ENCODE data around the gene MRM2. TPM values are rescaled to one million over a fixed set of nuclear protein-coding genes. Genes with fewer than 3 reads are reported as not detected.

Gene MRM2
- total and polyA plus RNA-seq, 12 donors, result 16.8 to 36.7 (median 25.7) TPM

DNA sequence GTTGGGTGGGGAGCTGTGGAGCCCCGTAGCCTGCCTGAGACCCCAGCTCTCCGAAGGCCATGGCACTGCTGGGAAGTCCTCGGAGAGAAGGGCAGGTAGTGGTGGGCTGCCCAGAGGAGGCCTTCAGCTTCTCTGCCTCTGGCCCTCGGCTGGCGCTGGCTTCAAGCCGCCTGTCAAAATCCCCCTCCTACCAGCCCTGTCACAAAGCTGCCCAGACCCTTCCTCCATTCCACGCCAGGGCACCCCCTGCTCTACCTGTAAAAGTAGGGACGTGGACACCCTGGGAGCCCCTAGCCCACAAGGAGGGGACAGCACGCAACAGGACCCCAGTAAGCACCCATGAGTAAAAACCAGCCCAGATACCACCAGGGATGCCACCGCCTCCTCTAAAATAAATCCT, 40.9 kb downstream of the MRM2 start:
- 94 to 100% (median 97%) methylated on average over 4 to 10 of the region's 10 CpGs for WGBS, 4 donors
- TF ChIP-seq CTCF (IDR thresholded peaks at IDR 0.05), result no peak
- TF ChIP-seq POLR2A (IDR thresholded peaks at IDR 0.05), result no peak
- H3K27ac ChIP-seq, result no peak overlapping the region
- H3K4me3 ChIP-seq, result no peak overlapping the region
- no peaks in the 10 kb centered on the region for H3K4me1 ChIP-seq (replicated peaks in 1 of 2)
- H3K27me3 ChIP-seq, result no peaks in the 10 kb centered on the region
- DNase-seq, result peak in 1 of 7 donors; percentile 3
- no peaks in the 10 kb centered on the region for H3K9me3 ChIP-seq (replicated peaks in 1 of 3)
- H3K36me3 ChIP-seq (replicated peaks in 1 of 2), result peaks cover 0 to 10% of the 10 kb centered on the region in 2 donors
- intact Hi-C loops (cut with DNase I), result loop anchor here in 1 of 2 donors (10.0 kb wide), 1 partner anchor 526 kb away; the partner anchor contains the start of gene ELFN1

DNA sequence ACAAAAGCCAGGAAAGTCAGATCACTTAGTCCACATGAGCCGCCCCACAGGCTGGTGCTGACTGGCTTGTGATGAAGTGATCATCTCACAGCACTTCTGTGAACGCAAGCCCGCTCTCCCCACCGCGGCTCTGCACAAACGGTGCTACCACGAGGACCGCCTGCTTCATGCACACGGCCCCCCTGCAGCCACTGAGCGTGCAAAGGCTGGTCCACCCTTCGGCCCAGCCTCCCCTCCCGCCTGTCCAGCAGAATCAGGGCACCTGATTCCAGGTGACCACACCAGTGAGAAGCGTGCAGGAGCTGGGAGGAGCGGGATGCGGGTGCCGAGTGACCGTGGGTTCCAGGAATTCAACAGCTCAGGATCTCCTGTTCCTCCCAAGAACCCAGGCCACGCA, 41.4 kb downstream of the MRM2 start:
- intact Hi-C loops (cut with DNase I), result loop anchor here in 1 of 2 donors (10.0 kb wide), 1 partner anchor 526 kb away; the partner anchor contains the start of gene ELFN1
- no peaks in the 10 kb centered on the region for H3K27me3 ChIP-seq
- no peak overlapping the region for H3K4me3 ChIP-seq
- no peak overlapping the region for H3K27ac ChIP-seq
- peak in 1 of 7 donors; percentile 5 for DNase-seq
- no peaks in the 10 kb centered on the region for H3K9me3 ChIP-seq (replicated peaks in 1 of 3)
- peaks cover 0 to 10% of the 10 kb centered on the region in 2 donors for H3K36me3 ChIP-seq (replicated peaks in 1 of 2)
- 96 to 97% (median 96%) methylated on average over 6 to 18 of the region's 18 CpGs for WGBS, 4 donors
- TF ChIP-seq POLR2A (IDR thresholded peaks at IDR 0.05) (no peak), CTCF (IDR thresholded peaks at IDR 0.05) (no peak)
- H3K4me1 ChIP-seq (replicated peaks in 1 of 2), result no peaks in the 10 kb centered on the region

DNA sequence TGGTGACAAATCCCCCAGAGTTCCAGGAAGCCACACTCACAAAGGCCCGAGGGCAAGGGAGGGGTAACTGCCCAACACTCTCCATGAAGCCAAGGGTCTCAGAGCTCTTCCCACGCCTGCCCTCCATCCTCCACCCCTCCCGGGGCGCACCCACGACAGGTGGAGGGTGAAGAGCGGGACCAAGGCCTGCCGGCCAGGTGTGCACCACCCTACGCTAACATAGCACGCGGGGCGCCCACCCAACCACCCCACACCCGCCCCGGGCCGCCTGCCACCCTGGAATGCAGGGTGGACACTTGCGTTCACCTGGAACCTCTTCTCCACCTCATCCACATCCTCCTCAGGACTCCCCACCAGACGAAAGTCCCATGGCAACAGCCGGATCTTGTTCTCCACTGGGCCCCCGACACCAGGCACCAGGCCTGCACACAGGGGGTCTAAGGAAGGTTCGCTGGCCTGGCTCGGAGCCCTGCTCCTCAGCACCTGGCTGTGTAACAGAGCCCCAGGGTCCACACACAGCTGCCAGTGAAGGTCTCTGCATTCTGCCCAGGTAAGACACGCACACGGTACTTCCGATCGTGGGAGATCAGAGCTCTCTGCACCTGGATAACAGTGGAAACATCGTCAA, 41.9 kb downstream of the MRM2 start:
- H3K27ac ChIP-seq, result no peak overlapping the region
- H3K4me3 ChIP-seq, result no peak overlapping the region
- H3K27me3 ChIP-seq, result no peaks in the 10 kb centered on the region
- intact Hi-C loops (cut with DNase I), result loop anchor here in 1 of 2 donors (10.0 kb wide), 1 partner anchor 525 kb away; the partner anchor contains the start of gene ELFN1
- WGBS, 4 donors, result 96 to 97% (median 96%) methylated on average over 11 to 25 of the region's 25 CpGs
- TF ChIP-seq POLR2A (IDR thresholded peaks at IDR 0.05) (no peak), CTCF (IDR thresholded peaks at IDR 0.05) (no peak)
- no peaks in the 10 kb centered on the region for H3K9me3 ChIP-seq (replicated peaks in 1 of 3)
- peaks cover 0 to 10% of the 10 kb centered on the region in 2 donors for H3K36me3 ChIP-seq (replicated peaks in 1 of 2)
- peak in 1 of 7 donors; percentile 9 for DNase-seq
- no peaks in the 10 kb centered on the region for H3K4me1 ChIP-seq (replicated peaks in 1 of 2)

DNA sequence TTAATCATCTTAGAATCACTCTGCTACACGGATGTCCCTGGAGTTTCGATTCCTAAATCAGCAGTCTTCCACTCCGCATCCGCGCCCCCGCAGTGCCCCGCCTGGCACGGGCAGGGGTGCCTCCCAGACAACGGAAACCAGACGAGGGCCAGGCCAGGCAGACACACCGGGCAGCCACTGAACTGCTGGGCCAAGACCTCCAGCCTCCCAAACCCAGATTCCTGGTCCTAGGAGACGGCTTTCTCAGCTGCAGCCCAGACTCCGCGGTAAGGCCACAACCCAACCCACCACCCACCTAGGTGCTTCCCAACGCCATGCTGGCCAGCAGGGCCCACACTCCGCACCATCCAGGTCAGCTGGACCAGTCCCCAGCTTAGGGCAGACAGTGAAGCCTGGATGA, 42.5 kb downstream of the MRM2 start:
- H3K27me3 ChIP-seq, result no peaks in the 10 kb centered on the region
- H3K9me3 ChIP-seq (replicated peaks in 1 of 3), result no peaks in the 10 kb centered on the region
- H3K4me1 ChIP-seq (replicated peaks in 1 of 2), result no peaks in the 10 kb centered on the region
- intact Hi-C loops (cut with DNase I), result no loop called here
- 95 to 99% (median 96%) methylated on average over 9 to 16 of the region's 16 CpGs for WGBS, 4 donors
- no peak overlapping the region for H3K4me3 ChIP-seq
- peak in 1 of 7 donors; percentile 6 for DNase-seq
- H3K36me3 ChIP-seq (replicated peaks in 1 of 2), result peaks cover 0 to 10% of the 10 kb centered on the region in 2 donors
- H3K27ac ChIP-seq, result no peak overlapping the region
- TF ChIP-seq CTCF (IDR thresholded peaks at IDR 0.05) (no peak), POLR2A (IDR thresholded peaks at IDR 0.05) (no peak)

All from adrenal gland (tissue), 12 donors.